HPDE6-E6E7 (cell line): ENCODE results near the gene AHCYL2.
"Not testable (repeated sequence)": the region's sequence is repeated elsewhere in the genome, so short reads cannot be mapped to it uniquely, and the experiment has no call there.

ENCODE experiments used
- DNase-seq: peaks from one replicate; pipeline ENCODE4 v3.0.0; 2011; ENCODE audit warnings: missing footprints; ENCODE audit errors: extremely low spot score

Gene AHCYL2

DNA sequence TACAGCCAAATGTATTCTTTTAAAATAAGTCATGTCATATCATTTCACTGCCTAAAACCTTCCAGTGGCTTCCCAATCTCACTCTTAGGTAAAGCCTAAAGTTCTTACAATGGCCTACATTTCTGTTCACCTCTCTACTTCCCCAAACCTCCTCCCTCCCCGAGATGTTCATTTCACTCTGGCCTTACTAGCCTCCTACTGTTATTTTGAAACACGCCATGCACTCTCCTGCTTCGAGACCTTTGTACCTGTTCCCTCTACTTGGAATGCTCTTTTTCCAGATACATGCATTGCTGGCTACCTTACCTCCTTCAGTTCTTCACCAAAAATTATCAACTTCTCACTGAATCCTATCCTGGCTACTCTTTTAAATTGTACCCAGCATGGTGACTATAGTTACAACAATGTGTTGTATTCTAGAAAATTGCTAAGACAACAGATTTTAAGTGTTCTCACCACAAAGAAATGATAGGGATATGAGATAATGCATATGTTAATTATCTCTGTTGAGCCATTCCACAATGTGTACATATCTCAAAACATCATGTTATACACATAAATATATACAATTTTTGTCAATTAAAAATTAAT lies 158.8 kb downstream of the AHCYL2 start:
- DNase-seq = no peak

DNA sequence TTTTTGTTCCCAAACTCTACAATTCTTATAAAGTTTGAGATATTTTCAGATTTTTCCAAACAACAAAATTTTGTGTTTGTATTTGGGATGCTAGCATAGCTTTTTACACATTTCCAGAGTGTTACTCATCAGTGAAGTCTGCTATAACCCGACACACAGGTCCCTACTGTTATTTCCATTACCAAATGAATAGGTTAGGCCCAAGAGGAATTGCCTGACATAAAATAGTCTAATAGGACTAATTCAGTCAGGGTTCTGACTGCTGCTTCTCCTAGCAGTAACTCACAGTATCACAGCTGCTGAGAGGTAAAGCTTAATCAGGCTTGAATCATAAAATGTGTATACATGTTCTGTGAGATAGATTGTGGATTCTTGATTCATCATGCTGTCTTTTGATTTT lies 160.3 kb downstream of the AHCYL2 start:
- no peak for DNase-seq

DNA sequence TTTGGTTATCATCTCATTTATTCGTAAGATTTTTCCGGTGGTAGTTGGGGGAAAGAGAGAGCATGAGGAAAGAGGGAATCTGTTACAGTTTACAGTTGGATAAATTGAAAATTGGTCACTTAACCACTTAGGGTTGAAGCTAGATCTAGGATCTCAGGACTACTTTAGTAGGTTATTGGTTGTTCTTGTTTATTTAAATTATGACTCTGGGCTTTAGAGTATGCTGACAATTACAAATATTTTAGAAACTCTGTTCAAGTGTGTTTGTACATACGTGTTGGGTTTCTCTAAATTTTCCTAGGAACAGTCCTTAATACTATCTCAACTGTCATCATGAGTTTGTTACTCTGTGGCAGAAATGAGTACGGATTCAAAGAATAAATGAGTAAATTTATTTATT lies 160.8 kb downstream of the AHCYL2 start:
- no peak for DNase-seq

DNA sequence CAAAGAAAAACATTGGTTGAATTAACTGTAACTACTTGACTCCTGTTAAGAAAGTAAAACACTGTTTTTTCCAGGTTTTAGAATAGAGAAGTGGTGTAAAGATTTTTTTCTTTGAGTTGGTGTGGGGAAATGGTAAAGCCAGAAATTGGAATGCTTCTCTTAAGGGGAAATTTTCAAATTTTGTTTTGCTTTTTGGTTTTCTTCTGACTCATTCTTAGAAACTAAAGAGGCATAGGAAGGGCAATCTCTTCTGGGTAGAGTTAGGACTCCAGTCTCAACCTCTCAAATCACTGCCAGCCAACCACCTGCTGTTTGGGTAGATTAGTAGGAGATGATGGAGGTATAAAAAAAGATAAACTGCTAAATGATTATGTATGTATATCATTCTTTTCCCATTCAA lies 161.7 kb downstream of the AHCYL2 start:
- DNase-seq = no peak

DNA sequence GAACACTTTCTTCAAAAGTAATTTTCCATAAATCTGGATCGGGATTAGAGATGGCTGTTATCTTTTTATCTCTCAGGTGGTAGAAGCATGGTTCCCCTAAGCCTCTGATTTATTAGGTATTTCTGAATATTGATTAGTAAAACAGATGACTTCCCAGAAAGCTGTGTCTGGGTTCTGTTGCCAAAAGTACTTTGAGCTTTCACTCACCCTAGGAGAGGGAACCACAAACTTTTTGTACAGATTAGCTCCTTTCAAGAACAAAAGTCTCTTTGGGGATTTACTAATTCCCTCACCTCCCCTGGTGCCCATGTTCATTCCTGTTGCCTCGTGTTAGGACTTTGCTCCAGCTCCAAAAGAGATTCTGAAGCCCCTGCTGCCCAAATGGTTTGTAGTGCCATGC lies 162.7 kb downstream of the AHCYL2 start:
- DNase-seq = no peak

DNA sequence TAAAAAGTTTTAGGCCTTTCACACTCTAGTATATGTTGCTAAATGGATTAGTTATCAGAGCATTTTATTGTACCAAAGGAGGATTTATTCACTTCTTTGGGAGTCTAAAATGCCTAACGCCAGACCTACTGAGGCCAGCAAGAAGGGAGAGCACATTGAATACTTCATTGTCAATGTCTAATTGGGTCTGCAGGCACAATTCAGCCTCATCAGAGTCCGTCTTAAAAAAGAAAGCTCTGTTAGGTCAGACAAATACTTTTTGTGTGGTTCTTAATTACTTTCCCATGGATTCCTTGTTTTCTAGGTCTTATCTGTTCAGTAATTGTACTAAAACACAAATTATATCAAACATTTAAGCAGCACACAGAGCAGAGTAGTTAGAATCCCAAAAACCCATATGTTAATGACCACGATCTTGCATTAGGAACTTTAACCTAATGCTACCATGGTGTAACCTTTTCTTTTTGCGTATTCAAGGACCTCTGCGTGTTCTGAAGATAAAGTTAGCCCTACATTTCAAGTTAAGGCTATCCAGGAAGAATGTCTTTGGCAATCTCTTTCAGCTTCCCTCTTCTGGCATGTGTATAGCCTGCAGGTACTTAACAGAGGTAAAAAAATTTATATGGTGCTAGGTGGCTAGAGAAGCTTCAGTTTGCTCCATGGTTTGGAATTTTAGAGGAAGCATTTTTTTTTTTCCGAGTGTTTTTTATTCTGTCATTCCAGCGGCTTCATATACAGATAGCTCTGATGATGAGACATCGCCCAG lies 163.7 kb downstream of the AHCYL2 start:
- no peak for DNase-seq

DNA sequence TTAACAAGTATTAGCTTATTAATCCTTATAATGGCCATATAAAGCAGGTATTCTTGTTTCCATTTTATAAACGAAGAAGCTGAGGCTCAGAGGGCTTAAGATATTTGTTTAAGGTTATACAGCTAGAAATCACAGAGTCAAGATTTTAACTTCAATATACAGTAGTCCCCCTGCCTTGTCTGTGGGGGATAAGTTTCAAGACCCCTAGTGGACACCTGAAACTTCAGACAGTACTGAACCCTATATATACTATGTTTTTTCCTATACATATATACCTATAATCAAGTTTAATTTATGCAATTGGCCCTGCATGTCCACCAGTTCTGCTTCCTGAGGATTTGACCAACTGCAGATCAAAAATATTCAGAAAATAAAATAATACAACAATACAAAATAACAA lies 165.0 kb downstream of the AHCYL2 start:
- DNase-seq = no peak

DNA sequence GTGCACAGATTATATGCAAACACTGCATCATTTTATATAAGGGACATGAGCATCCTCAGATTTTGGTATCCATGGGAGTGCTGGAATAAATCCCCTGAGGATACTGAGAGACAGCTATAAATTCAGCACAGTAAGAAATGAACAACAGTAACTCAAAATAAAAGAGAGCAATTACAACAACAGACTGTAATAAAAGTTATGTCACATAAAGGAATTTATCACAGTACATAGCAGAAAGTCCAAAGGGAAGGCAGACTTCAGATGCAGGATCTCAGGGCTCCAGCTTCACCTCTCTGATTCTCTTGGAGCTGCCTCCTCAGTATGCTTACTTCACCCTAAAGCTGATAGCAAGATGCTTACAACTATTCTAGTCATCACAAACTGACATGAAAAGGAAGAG lies 165.5 kb downstream of the AHCYL2 start:
- no peak for DNase-seq

DNA sequence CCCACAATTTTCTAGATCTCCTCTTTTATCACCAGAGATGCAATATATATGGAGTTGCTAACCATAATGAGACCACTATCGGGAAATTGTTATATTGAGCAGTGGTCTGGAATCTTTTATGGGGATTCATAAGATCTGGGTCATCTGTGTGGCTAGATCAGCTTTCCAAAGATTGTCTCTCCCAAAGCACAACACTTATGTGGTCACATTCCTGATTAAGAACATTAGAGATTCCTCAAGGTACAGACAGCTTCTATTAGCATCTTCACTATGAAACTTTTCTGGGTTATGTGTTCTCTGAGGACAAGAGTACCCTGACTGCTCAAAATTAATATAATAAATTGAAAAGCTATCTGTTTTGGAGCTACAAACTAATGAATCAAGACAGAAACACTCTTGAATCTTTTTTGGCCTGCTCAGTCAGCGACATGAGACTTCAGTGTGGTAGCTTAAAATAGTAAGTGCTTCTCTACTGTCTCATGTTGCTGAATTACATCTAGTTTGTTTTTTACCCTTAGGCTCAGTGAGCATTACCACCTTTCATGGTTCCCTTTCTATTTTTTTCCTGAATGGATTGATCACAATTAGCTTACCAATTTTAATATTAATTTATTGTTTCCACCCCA lies 166.8 kb downstream of the AHCYL2 start:
- DNase-seq = no peak

DNA sequence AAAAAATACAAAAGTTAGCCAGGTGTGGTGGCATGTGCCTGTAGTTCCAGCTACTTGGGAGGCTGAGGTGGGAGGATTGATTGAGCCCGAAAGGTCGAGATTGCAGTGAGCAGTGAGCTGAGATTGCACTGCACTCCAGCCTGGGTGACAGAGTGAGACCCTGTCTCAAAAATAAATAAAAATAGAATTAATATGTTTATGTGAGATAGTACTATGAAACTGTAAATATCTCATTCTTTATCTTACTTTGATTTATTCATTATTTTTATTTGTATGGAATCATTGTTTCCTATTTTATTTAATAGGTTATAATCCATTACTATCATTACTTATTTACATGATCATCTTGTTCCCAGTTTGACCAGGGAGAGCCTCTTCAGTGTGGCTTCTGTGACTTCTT lies 168.4 kb downstream of the AHCYL2 start:
- no peak for DNase-seq

DNA sequence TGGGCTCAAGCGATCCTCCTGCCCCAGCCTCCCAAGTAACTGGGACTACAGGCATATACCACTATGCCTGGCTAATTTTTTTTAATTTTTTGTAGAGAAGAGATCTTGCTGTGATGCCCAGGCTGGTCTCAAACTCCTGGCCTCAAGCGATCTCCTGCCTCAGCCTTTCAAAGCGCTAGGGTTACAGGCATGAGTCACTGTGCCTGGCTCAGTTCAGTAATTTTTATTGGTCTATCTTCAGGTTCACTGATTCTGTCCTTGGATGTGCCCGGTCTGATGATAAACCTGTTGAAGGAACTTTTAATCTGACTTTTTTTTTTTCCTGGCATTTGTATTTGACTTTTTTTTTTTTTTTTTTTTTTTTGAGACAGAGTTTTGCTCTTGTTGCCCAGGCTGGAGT lies 169.3 kb downstream of the AHCYL2 start:
- no peak for DNase-seq

DNA sequence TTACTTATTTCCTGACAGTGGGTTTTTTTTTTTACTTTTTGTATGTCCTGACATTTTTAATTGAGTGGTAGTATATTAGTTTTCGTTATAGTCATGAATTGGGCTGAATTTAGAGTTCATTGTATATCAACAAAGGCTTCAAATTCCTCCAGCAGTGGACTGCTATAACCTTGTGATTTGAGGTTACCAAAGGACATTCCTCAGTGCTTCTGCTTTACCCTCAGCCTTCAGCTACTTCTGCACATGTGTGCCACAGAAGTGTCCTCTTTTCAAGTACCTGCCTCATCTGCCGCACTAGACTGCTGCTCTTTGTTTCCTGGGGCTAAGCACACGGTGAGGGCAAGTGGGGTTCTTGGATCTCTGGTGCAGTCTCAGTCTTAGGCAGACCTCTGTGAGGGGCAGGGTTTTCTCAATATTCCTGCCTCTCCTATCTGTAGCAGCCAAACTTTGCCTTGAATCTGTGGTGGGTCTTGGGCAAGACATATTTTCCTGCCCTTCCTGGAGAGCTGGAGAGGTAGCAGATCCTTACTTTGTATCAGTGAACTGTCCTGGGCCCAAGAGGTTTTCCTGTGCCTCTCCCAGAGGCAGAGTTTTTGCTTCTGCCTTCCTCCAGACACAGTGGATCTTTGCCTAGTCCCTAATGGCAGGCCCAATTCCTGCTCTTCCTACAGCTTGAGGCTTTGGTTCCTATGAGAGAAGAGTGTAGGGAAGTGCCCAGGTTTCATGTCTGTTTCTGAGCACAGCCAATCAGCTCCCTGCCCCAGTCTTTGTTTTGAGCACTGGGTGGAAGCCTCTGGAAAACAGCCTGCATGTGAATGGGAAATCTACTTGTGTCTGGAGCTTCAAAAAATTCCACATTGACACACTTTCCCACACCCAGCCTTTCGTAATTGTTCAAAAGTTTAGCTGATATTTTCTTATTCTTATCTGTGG lies 170.4 kb downstream of the AHCYL2 start:
- no peak for DNase-seq

DNA sequence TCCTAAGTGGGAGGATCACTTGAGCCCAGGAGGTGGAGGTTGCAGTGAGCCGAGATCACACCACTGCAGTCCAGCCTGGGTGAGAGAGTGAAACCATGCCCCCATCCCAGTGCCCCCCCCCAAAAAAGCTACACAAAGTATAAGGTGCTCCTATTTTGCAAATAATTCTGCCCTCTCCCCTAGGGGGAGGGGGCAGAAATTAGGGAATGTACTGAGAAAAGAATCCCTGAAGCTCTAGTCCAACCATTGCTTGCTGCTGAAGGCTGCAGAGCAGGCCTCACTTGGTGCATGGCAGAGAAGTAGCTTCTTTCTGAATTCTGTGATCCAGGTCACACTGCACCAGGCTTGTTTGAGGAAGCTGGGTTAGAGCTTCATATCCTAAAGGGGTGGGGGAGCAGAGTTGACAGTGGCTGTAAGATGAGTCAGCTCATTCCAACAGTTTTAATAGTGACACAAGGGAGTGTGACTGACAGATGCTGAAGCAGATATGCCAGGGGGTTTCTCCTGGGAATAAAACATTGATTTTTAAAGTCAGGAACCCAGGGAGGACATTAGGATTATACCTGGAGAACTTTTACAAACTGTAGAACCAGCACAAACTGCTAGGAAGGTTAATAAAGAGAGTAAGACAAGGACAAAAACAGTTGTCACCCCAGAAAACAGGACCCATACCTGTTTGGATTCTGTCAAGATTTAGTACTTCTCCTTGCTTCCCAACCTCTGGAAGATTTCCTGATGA lies 176.6 kb downstream of the AHCYL2 start:
- DNase-seq = no peak

DNA sequence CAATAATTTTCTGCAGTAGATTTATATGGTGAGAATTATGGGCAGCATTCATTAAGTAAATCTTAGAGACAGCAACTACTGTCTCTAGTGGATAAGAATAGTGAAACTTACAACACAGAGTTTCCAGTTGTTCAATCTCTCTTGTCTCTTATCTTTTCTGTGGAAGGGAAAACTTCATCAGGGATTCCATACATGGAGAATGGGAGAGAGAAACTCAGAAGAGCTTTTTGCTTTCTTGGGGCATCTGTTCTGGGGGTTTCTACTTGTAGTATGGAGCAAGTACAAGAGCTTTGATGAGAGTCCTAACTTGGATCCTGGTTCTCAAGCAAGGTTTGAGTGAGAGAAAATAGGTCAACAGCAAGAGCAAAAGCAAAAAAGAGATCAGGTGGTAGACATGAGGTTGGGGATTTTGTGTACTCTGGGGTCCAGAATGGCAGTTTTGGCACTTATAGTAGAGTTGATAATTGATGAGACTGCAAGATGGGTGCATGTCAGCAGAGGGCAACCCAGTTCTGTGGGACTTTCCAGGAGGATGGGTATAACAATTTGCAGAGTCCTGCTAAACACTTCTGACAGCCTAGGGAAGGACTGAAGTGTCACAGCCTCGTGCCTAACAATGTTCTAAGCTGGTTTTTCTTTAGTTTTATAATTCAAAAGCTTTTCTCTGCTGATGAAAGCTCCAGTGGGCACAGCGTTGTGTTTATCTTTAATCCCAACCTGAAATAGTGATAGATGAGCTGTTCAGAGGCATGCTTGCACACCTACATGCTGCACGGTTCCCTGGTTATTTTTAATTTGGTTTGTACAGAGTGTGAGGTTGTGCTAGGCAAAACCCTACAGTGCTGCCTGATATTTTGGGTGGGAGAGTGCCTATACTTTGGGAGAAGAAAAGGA lies 177.4 kb downstream of the AHCYL2 start:
- no peak for DNase-seq

DNA sequence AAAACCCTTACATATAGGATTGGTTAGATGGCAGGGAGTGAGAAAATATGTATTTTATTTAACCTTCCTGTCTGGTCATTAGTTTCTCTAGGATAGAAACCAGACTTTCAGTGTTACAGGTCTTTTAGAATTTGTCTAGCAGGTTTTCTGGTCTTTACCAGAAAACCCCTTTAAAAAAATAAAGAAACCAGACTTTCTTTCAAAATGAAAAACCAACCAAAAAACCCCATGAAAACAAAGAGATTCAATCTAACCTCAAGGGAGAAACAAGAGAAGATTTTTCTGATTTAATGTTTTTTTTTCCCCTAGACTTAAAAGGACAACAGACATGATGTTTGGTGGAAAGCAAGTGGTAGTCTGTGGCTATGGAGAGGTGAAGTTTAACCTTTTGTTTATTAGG lies 180.7 kb downstream of the AHCYL2 start:
- no peak for DNase-seq

DNA sequence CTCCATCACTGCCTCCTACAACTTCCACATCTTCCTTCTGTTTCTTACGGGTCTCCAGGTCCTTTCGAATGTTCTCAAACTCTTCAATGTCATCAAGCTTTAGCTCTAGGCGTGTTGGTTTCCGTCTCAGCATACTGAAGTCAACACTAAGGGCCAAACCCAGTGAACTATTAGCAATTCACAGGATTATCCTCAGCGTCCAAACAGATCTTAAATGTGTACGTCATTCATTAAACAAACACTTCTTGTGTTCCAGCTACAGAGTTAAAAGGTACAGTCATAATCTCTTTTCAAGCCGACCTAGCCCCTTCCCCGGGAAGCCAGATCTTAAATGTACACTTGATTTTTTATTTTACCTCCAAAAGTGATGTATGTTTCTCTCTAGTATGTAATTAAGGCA lies 185.4 kb downstream of the AHCYL2 start:
- not testable (repeated sequence) for DNase-seq

DNA sequence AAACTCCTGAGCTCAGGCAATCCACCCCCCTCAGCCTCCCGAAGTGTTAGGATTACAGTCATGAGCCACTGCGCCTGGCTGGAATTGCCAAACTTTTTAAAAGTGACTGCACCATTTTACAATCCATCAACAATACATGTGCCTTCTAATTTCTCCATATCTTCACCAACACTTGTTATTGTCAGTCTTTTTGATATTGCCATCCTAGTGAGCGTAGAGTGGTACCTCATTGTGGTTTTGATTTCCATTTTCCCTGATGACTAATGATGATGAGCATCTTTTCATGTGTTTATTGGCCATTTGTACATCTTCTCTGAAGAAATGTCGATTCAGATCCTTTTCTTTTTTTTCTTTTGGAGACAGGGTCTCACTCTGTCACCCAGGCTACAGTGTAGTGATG lies 187.7 kb downstream of the AHCYL2 start:
- DNase-seq = no peak

DNA sequence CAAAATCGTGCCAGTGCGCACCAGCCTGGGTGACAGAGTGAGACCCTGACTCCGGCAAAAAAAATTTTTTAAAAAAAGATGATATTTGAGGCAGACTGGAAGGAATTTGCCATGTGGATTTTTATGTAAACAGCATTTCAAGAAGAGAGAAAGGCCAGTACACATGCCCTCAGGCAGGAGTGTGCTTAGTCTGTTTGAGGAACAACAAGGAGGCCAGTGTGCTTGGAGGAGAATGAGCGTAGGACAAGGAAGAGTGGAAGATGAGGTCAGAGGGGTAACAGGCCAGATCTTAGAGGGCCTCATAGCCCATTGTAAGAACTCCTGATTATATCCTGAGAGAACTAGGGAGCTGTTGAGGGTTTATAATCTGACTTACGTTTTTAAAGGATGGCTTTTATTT lies 192.2 kb downstream of the AHCYL2 start:
- DNase-seq = no peak

DNA sequence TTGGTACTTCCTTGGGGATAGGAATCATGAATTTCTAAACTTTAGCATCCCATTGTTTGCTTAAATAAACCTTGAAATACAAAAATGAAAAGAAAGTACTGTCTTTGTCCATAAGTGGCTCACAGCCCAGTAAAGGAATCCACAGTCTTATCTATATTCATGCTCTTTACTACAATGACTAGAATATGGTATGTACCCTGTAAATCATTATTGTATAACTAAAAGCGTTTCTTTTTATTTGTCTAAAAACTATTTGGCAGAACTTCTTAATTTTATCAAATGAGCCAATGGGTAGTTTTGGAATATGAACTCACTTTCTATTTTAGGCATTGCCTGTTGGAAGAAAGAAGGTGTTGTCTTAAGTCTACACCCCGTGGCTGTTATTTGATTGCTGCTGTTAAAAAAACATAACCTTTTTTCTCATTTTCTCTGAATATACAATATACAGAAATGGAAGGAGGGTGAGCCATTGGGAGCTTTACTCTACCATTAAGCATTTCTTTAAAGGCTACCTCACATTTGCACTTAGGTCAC lies 197.0 kb downstream of the AHCYL2 start:
- DNase-seq = no peak

DNA sequence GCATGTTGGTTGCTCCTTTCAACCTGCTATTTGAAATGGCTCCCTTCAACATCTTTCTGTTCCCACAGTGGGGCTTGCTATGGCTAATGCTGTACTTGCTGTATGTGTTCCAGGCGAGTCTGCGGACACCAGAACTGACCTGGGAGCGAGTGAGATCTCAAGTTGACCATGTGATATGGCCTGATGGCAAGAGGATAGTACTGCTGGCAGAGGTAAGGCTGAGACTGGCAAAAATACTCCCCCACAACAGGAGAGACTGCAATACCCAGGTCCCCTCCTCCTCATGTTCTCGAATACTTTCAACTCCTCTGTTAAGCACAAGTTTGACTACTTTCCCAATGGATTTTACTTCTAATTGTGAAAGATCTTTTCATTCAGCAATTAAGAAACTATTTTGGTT lies 197.9 kb downstream of the AHCYL2 start:
- no peak for DNase-seq
